Upper lobe of left lung (tissue), 6 donors: Measurements from ENCODE around the gene MYEOV. TPM values are rescaled to one million over a fixed set of nuclear protein-coding genes. Genes with fewer than 3 reads are reported as not detected.

ENCODE experiments used
- ATAC-seq, 2 donors: fragments of 200-7000 bp; cut with Tn5 transposase; one replicate each; pipeline ENCODE4 v1.9.1; 2022; ENCODE audit warnings: mild to moderate bottlenecking in 2 of 2, moderate library complexity in 2 of 2; ENCODE audit not compliant: low FRiP score in 2 of 2
- DNase-seq, 2 donors: peaks; one replicate each; pipeline ENCODE4 v3.0.0-alpha.2; 2019 to 2020
- H3K27ac ChIP-seq, 4 donors: fragments of 200-600 bp; sonication (generic); one replicate each; pipeline ENCODE4 v1.5.1; 2016 to 2019
- H3K27me3 ChIP-seq, 4 donors: fragments of 200-600 bp; sonication (generic); one replicate each; pipeline ENCODE4 v1.5.1; 2017 to 2019
- H3K36me3 ChIP-seq, 4 donors: fragments of 200-600 bp; sonication (generic); one replicate each; pipeline ENCODE4 v1.5.1; 2016 to 2019
- H3K4me1 ChIP-seq, 4 donors: fragments of 200-600 bp; sonication (generic); one replicate each; pipeline ENCODE4 v1.5.1; 2018 to 2019
- H3K4me3 ChIP-seq, 4 donors: fragments of 200-600 bp; sonication (generic); one replicate each; pipeline ENCODE4 v1.5.1; 2017 to 2019; ENCODE audit warnings: mild to moderate bottlenecking in 2 of 4, moderate library complexity in 1 of 4
- H3K9me3 ChIP-seq, 4 donors: fragments of 200-600 bp; sonication (generic); one replicate each; pipeline ENCODE4 v1.5.1; 2018 to 2019
- CTCF ChIP-seq, 6 experiments: fragments of 450-650 bp in 4 of 6; fragments of 200-600 bp in 2 of 6; sonication (generic) in 2 of 6; IDR thresholded peaks; one replicate each; pipeline ENCODE4 v1.5.1; 2016 to 2019; ENCODE audit warnings: antibody characterized with exemption in 6 of 6
- EP300 ChIP-seq, 4 donors: sonication (generic); formaldehyde crosslinking; IDR thresholded peaks; one replicate each; pipeline ENCODE4 v1.5.1; 2017; ENCODE audit warnings: antibody characterized with exemption in 4 of 4, control low read depth in 2 of 4
- POLR2A ChIP-seq, 4 donors: fragments of 450-650 bp; IDR thresholded peaks; one replicate each; pipeline ENCODE4 v1.5.1; 2016 to 2017; ENCODE audit warnings: antibody characterized with exemption in 4 of 4, mild to moderate bottlenecking in 2 of 4
- POLR2AphosphoS5 ChIP-seq, 2 donors: sonication (generic); formaldehyde crosslinking; IDR thresholded peaks; one replicate each; pipeline ENCODE4 v1.5.1; 2017; ENCODE audit warnings: antibody characterized with exemption in 2 of 2
- WGBS, 2 donors: methylation state at CpG; one replicate each; pipeline ENCODE4 v1.1.5; 2017 to 2018; 5-methylcytosine and 5-hydroxymethylcytosine counted together
- total RNA-seq, 6 donors: library from RNA; depleted of rRNA in 4 of 6; stranded (reverse); fragments of >200 nt in 4 of 6; gene quantifications; one replicate each; pipeline versions ENCODE4 v1.1.0 to v1.2.1, GENCODE V29; 2016 to 2021
- donor health status: DM: no; HTN: no; CAD: no; lungs with moderate emphysema.
- donor health status: DM: no; HTN: yes; CAD: no; lungs with severe emphysema.

MYEOV gene
- total RNA-seq, 6 donors from 2014 or later = 0.30 to 0.98 (median 0.77) TPM; not detected in 2

DNA sequence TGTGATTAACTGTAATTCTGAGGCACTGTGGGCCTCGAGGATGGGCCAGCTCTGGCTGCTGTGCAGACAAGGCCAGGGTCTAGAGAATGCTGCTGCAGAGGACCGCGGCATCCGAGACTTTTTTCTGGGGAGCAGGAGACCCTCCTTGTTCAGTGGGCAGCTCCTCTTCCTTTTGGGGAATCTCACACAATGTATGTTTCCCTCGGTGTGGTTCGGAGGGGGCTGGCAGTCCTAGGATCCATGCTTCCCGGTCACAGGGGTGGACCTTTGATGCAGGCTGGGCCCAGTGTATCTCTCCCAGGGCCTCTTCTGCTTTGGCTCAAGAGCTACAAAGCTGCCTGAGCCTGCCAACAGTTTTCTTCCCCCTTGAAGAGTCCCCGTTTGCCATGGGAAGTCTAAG lies 31.5 kb downstream of the MYEOV start:
- 89 to 98% methylated on average over 5 to 8 of the region's 8 CpGs for WGBS, 2 donors
- H3K4me1 ChIP-seq = no peaks in the 10 kb centered on the region

DNA sequence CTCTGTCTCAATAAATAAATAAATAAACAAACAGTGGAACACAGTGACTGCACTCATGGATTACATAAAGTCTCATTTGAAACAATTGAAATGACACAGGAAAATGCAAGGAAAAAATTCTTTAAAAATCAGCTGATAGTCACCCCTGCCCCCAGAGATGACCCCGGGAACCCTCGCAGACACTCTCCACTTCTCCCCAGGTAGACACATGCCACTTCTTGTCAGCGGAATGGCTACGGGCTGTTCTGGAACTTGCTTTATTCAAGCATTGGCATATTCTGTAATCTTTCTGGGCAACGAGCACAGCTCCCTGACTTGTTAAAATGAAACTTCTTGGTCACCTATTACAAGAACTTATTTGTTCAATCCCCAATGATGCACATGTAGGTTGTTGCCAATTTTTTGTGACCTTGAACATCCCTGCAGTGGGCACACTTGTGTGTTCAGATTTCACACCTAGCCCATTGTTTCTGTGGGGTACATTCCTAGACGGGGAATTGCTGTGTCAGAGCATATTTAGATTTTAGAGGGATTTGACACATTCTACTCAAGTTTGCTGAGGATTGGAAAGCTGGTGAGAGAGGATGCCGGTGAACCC lies 32.8 kb downstream of the MYEOV start:
- H3K9me3 ChIP-seq = no peaks in the 10 kb centered on the region
- no peak overlapping the region for H3K4me3 ChIP-seq
- no peak for TF ChIP-seq CTCF (IDR thresholded peaks at IDR 0.05)
- no peak for TF ChIP-seq POLR2A (IDR thresholded peaks at IDR 0.05)
- DNase-seq (peak in 1 of 2 donors; percentile 8), ATAC-seq (no peak)
- no peak overlapping the region for H3K27ac ChIP-seq
- 89 to 93% methylated on average over 7 of the region's 7 CpGs for WGBS, 2 donors
- H3K4me1 ChIP-seq = no peaks in the 10 kb centered on the region
- H3K36me3 ChIP-seq = no peaks in the 10 kb centered on the region
- no peaks in the 10 kb centered on the region for H3K27me3 ChIP-seq

More for the DNA sequence above, 31.5 kb downstream of the MYEOV start:
- no peaks in the 10 kb centered on the region for H3K36me3 ChIP-seq
- no peak for ATAC-seq
- TF ChIP-seq POLR2A (IDR thresholded peaks at IDR 0.05) (no peak), CTCF (IDR thresholded peaks at IDR 0.05) (no peak), EP300 (IDR thresholded peaks at IDR 0.05) (no peak)
- H3K27me3 ChIP-seq = no peaks in the 10 kb centered on the region
- no peak overlapping the region for H3K4me3 ChIP-seq
- peak in 1 of 2 donors; percentile 8 for DNase-seq
- no peaks in the 10 kb centered on the region for H3K9me3 ChIP-seq
- H3K27ac ChIP-seq = no peak overlapping the region

DNA sequence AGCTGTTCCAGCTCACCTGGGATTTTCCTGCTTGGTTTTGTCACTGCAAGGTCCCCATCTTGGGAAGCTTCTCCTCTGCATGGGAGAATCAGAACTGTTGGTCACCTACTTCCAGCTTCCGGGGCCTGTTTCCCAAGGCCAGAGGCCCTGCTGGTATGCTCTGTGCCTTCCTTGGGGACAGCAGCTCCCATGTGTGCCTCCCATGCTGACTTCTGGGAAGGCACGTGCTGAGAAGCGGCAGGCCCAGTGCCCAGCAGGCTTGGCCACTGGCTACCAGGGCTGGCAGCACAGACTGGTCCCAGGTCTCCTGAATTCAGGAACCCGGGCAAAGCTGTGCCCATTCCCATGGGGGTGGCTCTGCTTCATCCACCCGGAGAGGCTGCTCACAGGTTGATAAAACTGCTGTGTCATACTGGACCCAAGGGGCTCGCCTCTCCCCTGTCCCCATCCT lies 33.8 kb downstream of the MYEOV start:
- DNase-seq (peak in 1 of 2 donors; percentile 12), ATAC-seq (no peak)
- Histone ChIP-seq H3K9me3 (no peaks in the 10 kb centered on the region), H3K4me3 (no peak overlapping the region), H3K27ac (no peak overlapping the region), H3K36me3 (no peaks in the 10 kb centered on the region), H3K4me1 (no peaks in the 10 kb centered on the region), H3K27me3 (no peaks in the 10 kb centered on the region)
- 87 to 96% methylated on average over 3 to 6 of the region's 6 CpGs for WGBS, 2 donors
- TF ChIP-seq EP300 (IDR thresholded peaks at IDR 0.05) (no peak), CTCF (IDR thresholded peaks at IDR 0.05) (no peak), POLR2AphosphoS5 (IDR thresholded peaks at IDR 0.05) (no peak), POLR2A (IDR thresholded peaks at IDR 0.05) (no peak)

DNA sequence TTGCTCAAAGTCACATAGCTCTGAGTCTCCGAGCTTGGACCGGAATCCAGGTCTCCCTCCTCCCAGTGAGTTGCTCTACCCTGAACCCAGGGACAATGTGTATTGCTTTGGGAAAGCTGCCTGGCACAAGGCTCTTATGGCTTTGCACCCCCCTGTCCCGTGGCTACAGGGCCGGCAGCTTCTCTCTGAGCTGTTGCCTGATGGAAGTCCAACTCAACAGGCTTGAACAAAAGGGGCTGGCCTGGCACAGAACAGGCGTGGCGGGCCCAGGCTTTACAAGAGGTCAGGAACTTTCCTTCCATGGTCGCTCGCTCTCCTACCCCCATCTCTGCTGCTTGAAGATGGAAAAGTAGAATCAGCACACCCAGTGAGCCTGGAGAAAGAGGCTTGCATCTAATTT lies 34.3 kb downstream of the MYEOV start:
- no peak overlapping the region for H3K27ac ChIP-seq
- no peaks in the 10 kb centered on the region for H3K9me3 ChIP-seq
- no peaks in the 10 kb centered on the region for H3K4me1 ChIP-seq
- ATAC-seq = no peak
- H3K36me3 ChIP-seq = no peaks in the 10 kb centered on the region
- DNase-seq = peak in 1 of 2 donors; percentile 4
- no peaks in the 10 kb centered on the region for H3K27me3 ChIP-seq
- no peak for TF ChIP-seq POLR2AphosphoS5 (IDR thresholded peaks at IDR 0.05)
- no peak for TF ChIP-seq CTCF (IDR thresholded peaks at IDR 0.05)
- no peak for TF ChIP-seq POLR2A (IDR thresholded peaks at IDR 0.05)
- TF ChIP-seq EP300 (IDR thresholded peaks at IDR 0.05) = no peak
- WGBS, 2 donors = 87 to 100% methylated on average over 7 to 8 of the region's 8 CpGs
- H3K4me3 ChIP-seq = no peak overlapping the region

DNA sequence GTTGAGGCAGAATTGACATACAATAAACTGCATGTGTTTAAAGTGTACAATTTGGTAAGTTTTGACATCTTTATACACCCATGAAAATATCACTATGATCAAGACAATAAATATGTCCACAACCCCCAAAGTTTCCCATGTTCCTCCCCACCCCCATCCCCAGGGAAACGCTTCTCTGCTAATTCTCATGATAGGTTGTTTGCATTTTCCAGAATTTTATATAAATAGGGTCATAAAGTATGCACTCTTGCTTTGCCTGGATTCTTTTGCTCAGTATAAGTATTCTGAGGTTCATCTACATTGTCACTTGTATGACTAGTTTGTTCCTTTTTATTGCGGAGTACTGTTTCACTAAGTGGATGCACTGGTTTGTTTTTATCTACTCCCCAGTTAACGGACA lies 35.6 kb downstream of the MYEOV start:
- ATAC-seq (no peak), DNase-seq (no peak)
- H3K4me1 ChIP-seq = no peaks in the 10 kb centered on the region
- H3K4me3 ChIP-seq = no peak overlapping the region
- 95 to 97% methylated on average over 3 of the region's 3 CpGs for WGBS, 2 donors
- no peaks in the 10 kb centered on the region for H3K9me3 ChIP-seq
- no peaks in the 10 kb centered on the region for H3K36me3 ChIP-seq
- no peak overlapping the region for H3K27ac ChIP-seq
- no peak for TF ChIP-seq CTCF (IDR thresholded peaks at IDR 0.05)
- no peak for TF ChIP-seq EP300 (IDR thresholded peaks at IDR 0.05)
- no peak for TF ChIP-seq POLR2AphosphoS5 (IDR thresholded peaks at IDR 0.05)
- TF ChIP-seq POLR2A (IDR thresholded peaks at IDR 0.05) = no peak
- H3K27me3 ChIP-seq = no peaks in the 10 kb centered on the region
